NCI-H2107 treated with DMSO at 0.1 percent for 48 hours (cell line): Measurements from ENCODE around the gene ACAP3.
"Not testable (repeated sequence)": the region's sequence is repeated elsewhere in the genome, so short reads cannot be mapped to it uniquely, and the experiment has no call there.

Experiments
- DNase-seq: peaks from one replicate; lab custom pipeline; 2025; ENCODE audit not compliant: unreplicated experiment; lab: John Stamatoyannopoulos, UW

Gene ACAP3

DNA sequence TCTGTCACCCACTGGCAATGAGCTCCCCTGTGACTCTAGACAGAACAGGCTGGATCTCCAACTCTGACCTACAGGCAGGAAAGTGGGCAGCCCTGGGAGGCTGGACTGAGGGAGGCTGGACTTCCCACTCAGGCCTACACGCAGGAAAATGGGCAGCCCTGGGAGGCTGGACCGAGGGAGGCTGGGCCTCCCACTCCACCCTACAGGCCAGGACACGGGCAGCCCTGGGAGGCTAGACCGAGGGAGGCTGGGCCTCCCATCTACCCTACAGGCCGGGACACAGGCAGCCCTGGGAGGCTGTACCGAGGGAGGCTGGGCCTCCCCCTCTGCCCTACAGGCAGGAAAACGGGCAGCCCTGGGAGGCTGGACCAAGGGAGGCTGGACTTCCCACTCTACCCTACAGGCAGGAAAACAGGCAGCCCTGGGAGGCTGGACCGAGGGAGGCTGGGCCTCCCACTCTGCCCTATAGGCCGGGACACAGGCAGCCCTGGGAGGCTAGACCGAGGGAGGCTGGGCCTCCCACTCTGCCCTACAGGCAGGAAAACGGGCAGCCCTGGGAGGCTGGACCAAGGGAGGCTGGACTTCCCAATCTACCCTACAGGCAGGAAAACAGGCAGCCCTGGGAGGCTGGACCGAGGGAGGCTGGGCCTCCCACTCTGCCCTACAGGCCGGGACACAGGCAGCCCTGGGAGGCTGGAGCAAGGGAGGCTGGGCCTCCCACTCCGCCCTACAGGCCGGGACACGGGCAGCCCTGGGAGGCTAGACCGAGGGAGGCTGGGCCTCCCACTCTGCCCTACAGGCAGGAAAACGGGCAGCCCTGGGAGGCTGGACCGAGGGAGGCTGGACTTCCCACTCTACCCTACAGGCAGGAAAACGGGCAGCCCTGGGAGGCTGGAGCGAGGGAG lies 59.5 kb downstream of the ACAP3 start:
- not testable (repeated sequence) for DNase-seq

DNA sequence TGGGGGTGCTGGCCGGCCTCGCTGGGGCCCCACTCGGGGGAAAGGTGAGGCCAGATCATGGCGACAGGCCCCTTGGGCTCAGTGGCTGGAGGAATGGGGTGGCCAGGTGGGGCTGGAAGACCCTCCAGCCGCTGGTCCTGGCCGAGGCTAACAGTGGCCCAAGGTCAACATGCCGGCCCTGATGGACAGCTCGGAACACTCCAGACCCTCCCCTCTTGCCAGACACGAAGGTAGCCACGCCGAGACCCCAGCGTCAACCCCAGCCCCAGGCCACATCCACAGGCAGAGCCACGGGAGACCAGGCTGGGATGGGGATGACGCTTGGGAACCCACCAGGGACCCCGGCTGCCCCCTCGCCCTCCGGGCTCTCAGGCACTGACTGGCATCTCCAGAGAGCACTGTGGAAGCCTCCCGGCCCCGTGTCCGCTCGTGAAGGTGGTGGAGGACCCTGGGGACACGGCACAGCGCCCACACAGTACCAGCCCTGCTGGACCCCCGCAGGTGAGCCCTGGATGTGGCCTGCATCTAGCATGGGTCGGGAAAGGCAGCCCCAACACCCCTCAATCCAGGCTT lies 60.3 kb downstream of the ACAP3 start:
- DNase-seq, result no peak

DNA sequence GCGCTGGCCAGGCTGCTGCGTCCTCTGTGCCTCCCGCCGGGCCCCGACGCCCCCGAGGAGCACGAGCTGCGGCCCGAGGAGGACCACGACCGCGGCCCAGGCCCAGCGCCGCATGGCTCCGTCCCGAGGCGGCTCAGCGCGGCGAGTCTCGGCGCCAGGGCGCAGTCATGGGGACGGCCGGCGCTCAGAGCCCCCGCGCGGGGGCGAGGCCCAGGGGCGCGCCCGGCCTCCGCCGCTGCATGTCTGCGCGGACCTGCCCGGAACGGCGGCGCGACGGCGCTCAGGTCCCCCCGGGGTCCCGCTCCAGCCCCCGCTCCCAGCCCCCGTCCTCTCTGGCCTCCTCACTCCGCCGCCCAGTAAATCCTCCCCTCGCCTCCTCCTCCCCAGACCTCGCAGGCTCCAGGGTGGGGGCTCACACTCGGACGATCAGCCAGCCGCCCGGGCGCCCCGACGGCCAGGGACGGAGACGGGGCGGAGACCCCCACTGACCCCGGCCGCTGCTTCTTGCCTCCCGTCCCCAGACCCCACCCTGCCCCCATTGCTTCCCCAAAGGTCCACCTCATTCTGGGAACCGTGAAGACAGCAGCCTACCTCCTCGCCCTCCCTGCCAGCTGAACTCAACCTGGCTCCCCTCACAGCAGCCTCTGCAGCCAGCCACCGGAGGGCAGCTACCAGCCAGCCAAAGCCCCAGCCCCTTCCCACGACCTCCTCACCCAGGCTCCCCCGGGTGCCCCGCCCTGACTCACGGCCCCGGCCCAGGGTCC lies 61.0 kb downstream of the ACAP3 start, which contains the start of gene C1QTNF12:
Gene C1QTNF12, minus strand, starts transcription at position 146 of the 764 bp plus-strand sequence. Its CDS starts 32 bp downstream, at position 114.
- DNase-seq, result no peak

DNA sequence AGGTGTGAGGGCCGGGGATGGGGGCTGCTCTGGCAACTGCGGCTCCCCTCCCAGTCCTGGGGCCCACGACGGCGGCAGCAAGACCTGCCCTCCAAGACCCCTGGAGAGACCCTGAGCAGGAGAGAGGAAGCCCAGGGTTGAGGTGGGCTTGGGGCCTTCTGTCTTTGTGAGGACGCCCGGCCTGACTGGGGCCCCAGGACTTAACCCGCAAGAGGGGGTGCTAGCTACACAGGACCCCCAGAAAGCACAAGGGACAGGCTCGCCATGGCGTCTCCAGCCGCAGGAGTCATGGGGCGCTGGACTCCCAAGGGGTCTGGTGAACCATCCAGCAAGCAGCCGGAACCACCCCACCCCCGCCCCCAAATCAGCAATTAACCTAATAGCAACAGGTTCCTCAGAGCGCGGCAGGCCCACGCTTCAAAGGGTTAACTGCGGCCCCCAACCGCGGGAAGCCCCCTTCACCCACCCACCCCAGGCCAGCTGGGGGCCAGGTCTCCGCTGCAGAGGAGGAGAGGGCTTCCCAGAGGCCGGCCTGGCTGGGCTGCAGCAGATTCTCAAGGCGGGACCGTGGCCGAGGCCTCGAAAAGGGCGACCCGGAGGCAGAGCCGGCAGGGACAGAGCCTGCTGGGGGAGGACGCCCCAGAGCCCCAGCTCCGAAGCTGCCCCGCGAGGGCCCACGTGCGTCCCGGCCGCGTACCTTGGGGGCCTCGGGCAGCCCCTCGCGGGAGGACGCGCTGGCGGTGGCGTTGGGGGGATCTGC lies 61.7 kb downstream of the ACAP3 start:
- no peak for DNase-seq

DNA sequence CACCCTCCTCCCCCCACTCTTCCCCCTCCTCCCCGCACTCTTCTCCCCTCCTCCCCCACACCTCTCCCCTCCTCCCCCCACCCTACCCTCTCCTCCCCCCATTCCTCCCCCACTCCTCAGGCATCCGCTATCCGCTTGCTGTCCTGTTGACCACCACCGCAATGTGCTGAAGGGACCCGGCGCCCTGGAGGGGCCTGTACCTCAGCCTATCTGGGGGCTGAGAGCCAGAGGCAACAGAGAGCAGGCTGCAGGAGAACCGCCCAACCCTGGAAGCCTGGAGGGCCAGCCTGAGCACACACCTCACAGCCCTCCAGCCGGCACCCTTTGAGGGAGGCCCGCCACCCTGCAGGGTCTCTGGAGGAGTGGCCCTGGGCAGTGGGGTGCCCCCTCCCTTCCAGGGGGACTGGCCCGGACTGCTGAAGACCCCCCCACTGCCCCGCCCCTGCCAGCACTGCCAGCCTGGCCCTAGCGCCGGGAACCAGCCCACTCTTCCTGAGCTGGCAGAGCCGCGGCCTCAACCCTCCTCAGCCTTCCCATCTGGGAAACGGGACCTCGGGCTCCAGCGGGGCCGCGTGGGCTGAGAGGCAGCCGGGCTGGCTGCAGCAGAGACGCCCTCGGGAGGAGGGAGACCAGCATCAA lies 62.4 kb downstream of the ACAP3 start:
- no peak for DNase-seq

DNA sequence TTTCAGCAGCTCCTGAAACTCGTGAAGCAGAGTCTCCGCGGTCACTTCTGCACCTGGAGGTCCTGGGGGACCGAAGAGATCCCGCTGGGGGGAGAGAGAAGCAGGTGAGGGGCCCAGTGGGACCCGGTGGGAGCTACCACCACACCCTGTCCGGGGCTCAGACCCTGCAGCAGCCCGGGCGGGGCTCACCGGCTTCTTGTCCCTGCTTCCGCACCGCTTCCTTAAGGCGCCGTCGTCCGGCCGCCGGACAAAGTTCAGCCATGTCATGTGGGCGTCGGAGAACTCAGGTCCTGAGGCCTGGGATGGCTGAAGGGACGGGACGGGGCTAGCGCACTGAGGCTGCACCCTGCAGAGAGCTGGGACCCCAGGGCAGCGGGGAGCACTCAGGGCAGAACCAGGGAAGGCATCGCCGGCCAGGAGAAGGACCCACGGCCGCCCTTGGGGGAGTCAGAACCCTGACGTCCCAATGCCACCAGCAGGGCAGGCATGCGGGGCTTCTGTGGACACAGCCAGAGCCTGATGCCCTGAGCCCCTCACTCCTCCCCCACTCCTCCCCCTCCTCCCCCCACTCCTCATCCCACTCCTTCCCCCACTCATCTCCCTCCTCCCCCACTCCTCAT lies 63.4 kb downstream of the ACAP3 start:
- DNase-seq, result no peak

DNA sequence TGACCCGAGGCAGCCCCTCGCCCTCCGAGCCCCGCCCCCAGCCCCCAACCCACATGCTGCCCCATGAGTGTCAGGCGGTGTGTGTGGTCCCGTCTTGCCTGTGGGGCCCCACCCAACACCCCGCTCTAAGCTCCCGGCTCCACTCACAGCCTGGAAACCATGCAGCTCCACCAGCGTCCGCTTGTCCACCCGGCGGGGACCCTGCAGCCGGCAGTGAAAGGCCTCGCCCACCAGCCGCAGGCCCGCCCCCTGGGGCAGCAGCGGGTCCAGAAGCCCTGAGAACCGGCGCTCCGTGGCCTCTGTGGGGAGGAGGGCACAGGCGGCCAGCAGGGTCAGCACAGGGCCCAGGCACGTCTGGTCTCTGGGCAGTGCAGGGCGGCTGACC lies 63.9 kb downstream of the ACAP3 start:
- DNase-seq, result no peak

DNA sequence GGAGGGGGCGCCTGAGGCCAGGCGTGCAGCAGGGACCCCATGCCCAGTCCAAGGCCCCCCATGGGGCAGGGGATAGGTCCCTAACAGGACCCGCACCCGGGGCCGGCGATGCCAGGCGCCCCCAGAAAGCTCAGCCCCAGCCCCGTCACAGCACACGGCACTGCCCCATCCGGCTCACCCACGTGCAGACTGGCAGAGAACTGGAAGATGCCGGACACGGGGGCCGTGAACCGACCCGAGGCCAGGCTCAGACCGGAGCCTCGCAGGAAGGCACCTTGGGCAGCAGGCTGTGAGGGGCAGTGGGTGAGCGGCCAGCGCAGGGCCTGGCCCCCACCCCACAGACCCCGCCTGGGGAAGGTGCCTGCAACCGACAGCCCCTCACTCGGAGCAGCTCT lies 64.5 kb downstream of the ACAP3 start:
- DNase-seq, result no peak

DNA sequence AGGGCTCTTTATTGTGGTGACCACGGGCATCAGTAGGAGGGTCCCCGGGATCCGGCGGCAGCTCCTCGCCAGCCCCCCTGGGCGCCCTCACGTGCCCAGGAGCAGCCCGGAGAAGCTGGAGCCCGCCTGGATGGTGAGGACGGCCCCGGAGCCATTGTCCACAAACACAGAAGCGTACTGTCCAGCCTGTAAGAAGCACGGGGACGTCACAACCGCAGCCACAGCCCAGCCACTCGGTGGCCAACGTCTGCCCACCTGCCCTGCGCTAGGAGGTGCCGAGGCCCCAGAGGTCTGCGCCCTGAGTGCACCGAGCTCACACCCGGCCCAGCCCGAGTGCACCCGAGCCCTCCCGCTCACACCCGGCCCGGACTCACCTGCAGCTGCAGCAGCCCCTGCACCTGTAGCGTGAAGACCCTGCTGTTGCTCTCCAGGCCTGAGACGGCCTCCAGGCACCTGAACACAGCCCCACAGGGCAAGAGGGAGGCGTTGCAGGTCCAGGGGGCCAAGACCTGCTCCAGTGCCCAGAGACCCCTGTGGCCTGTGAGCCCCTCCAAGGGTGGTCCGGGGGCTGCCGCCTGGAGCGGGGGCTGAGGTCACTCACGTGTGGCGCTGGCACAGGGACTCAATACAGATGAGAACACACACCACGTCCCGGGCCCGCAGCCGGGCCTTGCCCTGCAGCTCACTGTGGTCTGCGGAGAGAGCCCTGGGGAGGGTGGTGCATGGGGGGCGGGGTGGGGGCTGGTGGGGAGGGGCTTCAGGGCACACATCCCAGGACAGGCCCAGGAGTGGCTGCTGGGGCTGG lies 65.1 kb downstream of the ACAP3 start:
- no peak for DNase-seq
